Vagina (tissue), 2 donors: ENCODE results near the gene TJAP1.

ENCODE experiments used
- CTCF ChIP-seq, 3 experiments: fragments of 450-650 bp in 2 of 3; fragments of 200-600 bp in 1 of 3; sonication (generic) in 1 of 3; IDR thresholded peaks; one replicate each; pipeline ENCODE4 v1.5.1; 2017 to 2019; ENCODE audit warnings: antibody characterized with exemption in 3 of 3, mild to moderate bottlenecking in 2 of 3, moderate library complexity in 2 of 3
- POLR2A ChIP-seq, 2 donors: fragments of 450-650 bp; IDR thresholded peaks; one replicate each; pipeline ENCODE4 v1.6.1; 2017; ENCODE audit warnings: antibody characterized with exemption in 2 of 2, mild to moderate bottlenecking in 2 of 2, moderate library complexity in 2 of 2

GRCh38 chr6:43451939-43452338 lies 25.4 kb upstream of the TJAP1 start:
- no peak for TF ChIP-seq CTCF (IDR thresholded peaks at IDR 0.05)
- TF ChIP-seq POLR2A (IDR thresholded peaks at IDR 0.05) = no peak
